ENCODE results near the gene GRIA3.
"Not testable (repeated sequence)": the region's sequence is repeated elsewhere in the genome, so short reads cannot be mapped to it uniquely, and the experiment has no call there.

Gene GRIA3

DNA sequence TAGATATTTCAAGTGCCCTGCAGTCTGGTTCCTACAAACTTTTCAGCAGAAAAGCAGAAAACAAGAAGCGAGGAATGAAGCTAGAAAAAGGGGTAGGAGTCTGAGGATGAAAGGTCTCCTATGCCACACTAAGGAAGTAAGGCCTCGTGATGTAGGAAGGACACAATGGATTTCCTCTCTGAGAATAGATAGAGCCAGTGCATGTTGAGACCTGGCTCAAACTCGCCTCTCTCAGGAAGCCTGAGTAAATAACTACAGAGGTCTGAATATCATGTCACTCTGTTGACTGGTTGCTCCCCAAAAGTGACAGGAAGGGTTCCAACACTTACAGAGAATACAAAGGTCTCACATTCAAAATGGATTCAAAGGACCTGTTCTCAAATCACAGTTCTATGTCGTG, 93.3 kb downstream of the GRIA3 start:
- Histone ChIP-seq H3K36me3 (ENCODE audit: insufficient read depth, low read length) (no peaks in the 10 kb centered on the region), H3K27ac (ENCODE audit: low read depth, low read length) (no peak overlapping the region), H3K4me1 (ENCODE audit: insufficient read depth, low read length) (no peaks in the 10 kb centered on the region), H3K4me3 (ENCODE audit: low read depth in 1 of 2, low read length in 2 of 2) (no peak overlapping the region), H3K9ac (ENCODE audit: low read length) (no peak overlapping the region), H3K9me3 (ENCODE audit: low read length) (no peaks in the 10 kb centered on the region), H3K27me3 (ENCODE audit: control insufficient read depth in 1 of 2, insufficient read depth in 2 of 2, low read length in 2 of 2) (no peaks in the 10 kb centered on the region)

GRCh38 chrX:123277821-123278220, 93.7 kb downstream of the GRIA3 start:
- Histone ChIP-seq H3K4me3 (ENCODE audit: low read depth in 1 of 2, low read length in 2 of 2) (no peak overlapping the region), H3K9me3 (ENCODE audit: low read length) (no peaks in the 10 kb centered on the region), H3K4me1 (ENCODE audit: insufficient read depth, low read length) (no peaks in the 10 kb centered on the region), H3K27ac (ENCODE audit: low read depth, low read length) (no peak overlapping the region), H3K36me3 (ENCODE audit: insufficient read depth, low read length) (no peaks in the 10 kb centered on the region), H3K9ac (ENCODE audit: low read length) (no peak overlapping the region), H3K27me3 (ENCODE audit: control insufficient read depth in 1 of 2, insufficient read depth in 2 of 2, low read length in 2 of 2) (no peaks in the 10 kb centered on the region)

DNA sequence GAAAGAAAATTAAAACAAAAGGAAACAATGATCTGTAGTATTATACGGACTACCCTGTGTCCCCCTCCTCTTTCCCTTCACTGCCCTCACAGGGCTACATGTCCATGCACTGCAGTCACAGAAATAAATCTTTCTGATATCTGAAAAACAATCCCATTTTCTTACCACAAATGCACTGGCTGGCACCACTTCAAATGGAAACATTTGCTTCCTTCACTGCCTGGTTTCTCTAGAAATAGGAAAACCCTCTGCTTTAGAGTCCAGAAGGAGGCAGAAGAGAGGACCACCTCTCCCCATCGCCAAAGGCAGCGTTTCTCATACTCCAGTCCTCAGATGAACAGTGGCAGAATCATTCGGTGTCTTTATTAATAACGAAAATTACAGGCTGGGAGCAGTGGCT, 98.2 kb downstream of the GRIA3 start:
- H3K27ac ChIP-seq (ENCODE audit: low read depth, low read length): no peak overlapping the region
- H3K9ac ChIP-seq (ENCODE audit: low read length): no peak overlapping the region
- H3K36me3 ChIP-seq (ENCODE audit: insufficient read depth, low read length): no peaks in the 10 kb centered on the region
- no peaks in the 10 kb centered on the region for H3K4me1 ChIP-seq (ENCODE audit: insufficient read depth, low read length)
- H3K9me3 ChIP-seq (ENCODE audit: low read length): no peaks in the 10 kb centered on the region
- H3K27me3 ChIP-seq (ENCODE audit: control insufficient read depth in 1 of 2, insufficient read depth in 2 of 2, low read length in 2 of 2): no peaks in the 10 kb centered on the region
- H3K4me3 ChIP-seq (ENCODE audit: low read depth in 1 of 2, low read length in 2 of 2): no peak overlapping the region

DNA sequence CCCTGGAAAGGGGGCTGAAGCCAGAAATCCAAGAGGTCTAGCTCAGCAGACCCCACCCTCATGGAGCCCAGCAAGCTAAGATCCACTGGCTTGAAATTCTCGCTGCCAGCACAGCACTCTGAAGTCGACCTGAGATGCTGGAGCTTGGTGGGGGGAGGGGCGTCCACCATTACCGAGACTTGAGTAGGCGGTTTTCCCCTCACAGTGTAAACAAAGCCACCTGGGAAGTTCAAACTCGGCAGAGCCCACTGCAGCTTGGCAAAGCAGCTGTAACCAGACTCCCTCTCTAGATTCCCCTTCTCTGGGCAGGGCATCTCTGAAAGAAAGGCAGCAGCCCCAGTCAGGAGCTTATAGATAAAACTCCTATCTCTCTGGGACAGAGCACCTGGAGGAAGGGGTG, 99.3 kb downstream of the GRIA3 start:
- not testable (repeated sequence) for H3K9me3 ChIP-seq (ENCODE audit: low read length); H3K9ac ChIP-seq (ENCODE audit: low read length); H3K4me1 ChIP-seq (ENCODE audit: insufficient read depth, low read length); H3K27ac ChIP-seq (ENCODE audit: low read depth, low read length); H3K4me3 ChIP-seq (ENCODE audit: low read depth in 1 of 2, low read length in 2 of 2); H3K36me3 ChIP-seq (ENCODE audit: insufficient read depth, low read length); H3K27me3 ChIP-seq (ENCODE audit: control insufficient read depth in 1 of 2, insufficient read depth in 2 of 2, low read length in 2 of 2)

DNA sequence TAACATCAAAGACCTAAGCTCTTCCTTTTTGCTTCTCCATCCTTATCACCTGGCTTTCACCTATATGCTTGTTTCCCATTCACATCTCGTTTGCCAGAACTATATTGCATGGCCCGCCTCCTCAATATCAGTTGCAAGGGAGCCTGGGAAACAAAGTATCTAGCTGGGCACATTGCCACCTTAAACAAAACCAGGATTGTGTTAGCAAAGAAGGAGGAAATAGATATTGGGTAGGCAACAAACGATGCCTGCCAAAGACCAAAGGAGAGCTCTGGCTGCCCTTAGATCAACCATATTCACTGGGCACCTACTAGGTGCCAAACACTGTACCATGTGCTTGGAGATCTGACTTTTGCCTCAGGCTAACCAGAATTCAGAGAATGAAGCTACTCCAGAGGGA, 107.5 kb downstream of the GRIA3 start:
- no peaks in the 10 kb centered on the region for H3K4me1 ChIP-seq (ENCODE audit: insufficient read depth, low read length)
- no peak overlapping the region for H3K4me3 ChIP-seq (ENCODE audit: low read depth in 1 of 2, low read length in 2 of 2)
- no peaks in the 10 kb centered on the region for H3K36me3 ChIP-seq (ENCODE audit: insufficient read depth, low read length)
- no peak overlapping the region for H3K27ac ChIP-seq (ENCODE audit: low read depth, low read length)
- no peaks in the 10 kb centered on the region for H3K9me3 ChIP-seq (ENCODE audit: low read length)
- H3K9ac ChIP-seq (ENCODE audit: low read length): no peak overlapping the region
- no peaks in the 10 kb centered on the region for H3K27me3 ChIP-seq (ENCODE audit: control insufficient read depth in 1 of 2, insufficient read depth in 2 of 2, low read length in 2 of 2)

GRCh38 chrX:123298026-123298425, 113.9 kb downstream of the GRIA3 start:
- no peak overlapping the region for H3K9ac ChIP-seq (ENCODE audit: low read length)
- H3K4me3 ChIP-seq (ENCODE audit: low read depth in 1 of 2, low read length in 2 of 2): no peak overlapping the region
- H3K36me3 ChIP-seq (ENCODE audit: insufficient read depth, low read length): no peaks in the 10 kb centered on the region
- H3K27me3 ChIP-seq (ENCODE audit: control insufficient read depth in 1 of 2, insufficient read depth in 2 of 2, low read length in 2 of 2): no peaks in the 10 kb centered on the region
- H3K27ac ChIP-seq (ENCODE audit: low read depth, low read length): no peak overlapping the region
- H3K9me3 ChIP-seq (ENCODE audit: low read length): no peaks in the 10 kb centered on the region
- no peaks in the 10 kb centered on the region for H3K4me1 ChIP-seq (ENCODE audit: insufficient read depth, low read length)

DNA sequence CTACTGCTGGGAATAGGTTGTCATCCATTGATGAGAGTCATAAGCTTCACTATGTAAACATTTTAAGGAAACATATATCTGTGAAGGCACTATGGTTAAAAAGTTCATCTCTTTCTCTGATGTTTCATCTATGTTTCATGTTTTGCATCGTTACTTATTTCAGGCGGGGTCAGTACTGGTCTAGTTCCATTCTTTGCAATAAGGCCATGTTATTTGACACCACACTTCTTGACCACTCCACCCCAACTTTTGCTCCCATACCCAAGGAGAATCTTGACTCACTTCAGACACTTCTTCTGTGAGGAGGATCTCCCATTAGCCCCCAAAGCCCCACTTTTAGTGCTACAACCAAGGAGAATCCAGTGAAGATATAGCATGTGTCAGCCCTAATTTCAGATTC, 119.4 kb downstream of the GRIA3 start:
- H3K27me3 ChIP-seq (ENCODE audit: control insufficient read depth in 1 of 2, insufficient read depth in 2 of 2, low read length in 2 of 2): no peaks in the 10 kb centered on the region
- H3K9ac ChIP-seq (ENCODE audit: low read length): no peak overlapping the region

DNA sequence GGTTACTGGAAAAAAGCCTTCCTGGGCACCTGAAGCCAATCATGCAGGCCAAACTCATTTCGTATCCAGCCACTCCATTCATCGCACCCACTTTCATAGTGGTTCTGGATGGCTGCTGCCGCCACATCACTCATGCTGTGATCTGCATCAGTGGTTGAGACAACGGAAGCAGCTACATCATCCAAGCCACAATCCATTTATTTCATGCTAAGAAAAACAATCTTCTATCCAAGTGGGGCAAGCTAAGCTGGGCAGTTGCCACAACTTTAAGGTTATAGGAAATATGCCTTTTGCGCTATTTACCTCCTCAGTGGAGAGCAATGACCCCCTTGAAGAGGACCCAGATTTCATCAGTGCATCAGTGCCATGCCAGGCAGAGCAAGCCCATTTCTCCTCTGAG, 124.6 kb downstream of the GRIA3 start:
- H3K36me3 ChIP-seq (ENCODE audit: insufficient read depth, low read length): no peaks in the 10 kb centered on the region
- no peak overlapping the region for H3K4me3 ChIP-seq (ENCODE audit: low read depth in 1 of 2, low read length in 2 of 2)
- no peaks in the 10 kb centered on the region for H3K27me3 ChIP-seq (ENCODE audit: control insufficient read depth in 1 of 2, insufficient read depth in 2 of 2, low read length in 2 of 2)
- no peaks in the 10 kb centered on the region for H3K4me1 ChIP-seq (ENCODE audit: insufficient read depth, low read length)
- H3K9ac ChIP-seq (ENCODE audit: low read length): no peak overlapping the region
- no peaks in the 10 kb centered on the region for H3K9me3 ChIP-seq (ENCODE audit: low read length)
- no peak overlapping the region for H3K27ac ChIP-seq (ENCODE audit: low read depth, low read length)

More for the DNA sequence above, 119.4 kb downstream of the GRIA3 start:
- H3K4me1 ChIP-seq (ENCODE audit: insufficient read depth, low read length): no peaks in the 10 kb centered on the region
- no peak overlapping the region for H3K4me3 ChIP-seq (ENCODE audit: low read depth in 1 of 2, low read length in 2 of 2)
- H3K27ac ChIP-seq (ENCODE audit: low read depth, low read length): no peak overlapping the region
- H3K36me3 ChIP-seq (ENCODE audit: insufficient read depth, low read length): no peaks in the 10 kb centered on the region
- H3K9me3 ChIP-seq (ENCODE audit: low read length): no peaks in the 10 kb centered on the region

GRCh38 chrX:123310112-123310511, 126.0 kb downstream of the GRIA3 start:
- no peak overlapping the region for H3K4me3 ChIP-seq (ENCODE audit: low read depth in 1 of 2, low read length in 2 of 2)
- no peaks in the 10 kb centered on the region for H3K4me1 ChIP-seq (ENCODE audit: insufficient read depth, low read length)
- no peak overlapping the region for H3K9ac ChIP-seq (ENCODE audit: low read length)
- H3K9me3 ChIP-seq (ENCODE audit: low read length): no peaks in the 10 kb centered on the region
- H3K27ac ChIP-seq (ENCODE audit: low read depth, low read length): no peak overlapping the region
- no peaks in the 10 kb centered on the region for H3K36me3 ChIP-seq (ENCODE audit: insufficient read depth, low read length)
- H3K27me3 ChIP-seq (ENCODE audit: control insufficient read depth in 1 of 2, insufficient read depth in 2 of 2, low read length in 2 of 2): no peaks in the 10 kb centered on the region

- H3K36me3 ChIP-seq (ENCODE audit: insufficient read depth, low read length): no peaks in the 10 kb centered on the region
- H3K4me1 ChIP-seq (ENCODE audit: insufficient read depth, low read length): no peaks in the 10 kb centered on the region
- H3K27me3 ChIP-seq (ENCODE audit: control insufficient read depth in 1 of 2, insufficient read depth in 2 of 2, low read length in 2 of 2): no peaks in the 10 kb centered on the region
- no peak overlapping the region for H3K27ac ChIP-seq (ENCODE audit: low read depth, low read length)
- H3K9ac ChIP-seq (ENCODE audit: low read length): no peak overlapping the region
- no peaks in the 10 kb centered on the region for H3K9me3 ChIP-seq (ENCODE audit: low read length)
- no peak overlapping the region for H3K4me3 ChIP-seq (ENCODE audit: low read depth in 1 of 2, low read length in 2 of 2)
These were observed 127.4 kb downstream of the GRIA3 start for GRCh38 chrX:123311486-123311885.

GRCh38 chrX:123313486-123313885, 129.4 kb downstream of the GRIA3 start:
- Histone ChIP-seq H3K27ac (ENCODE audit: low read depth, low read length) (no peak overlapping the region), H3K4me3 (ENCODE audit: low read depth in 1 of 2, low read length in 2 of 2) (no peak overlapping the region), H3K27me3 (ENCODE audit: control insufficient read depth in 1 of 2, insufficient read depth in 2 of 2, low read length in 2 of 2) (no peaks in the 10 kb centered on the region), H3K36me3 (ENCODE audit: insufficient read depth, low read length) (no peaks in the 10 kb centered on the region), H3K9ac (ENCODE audit: low read length) (no peak overlapping the region), H3K4me1 (ENCODE audit: insufficient read depth, low read length) (no peaks in the 10 kb centered on the region), H3K9me3 (ENCODE audit: low read length) (no peaks in the 10 kb centered on the region)

- Histone ChIP-seq H3K9me3 (ENCODE audit: low read length) (no peaks in the 10 kb centered on the region), H3K9ac (ENCODE audit: low read length) (no peak overlapping the region), H3K4me1 (ENCODE audit: insufficient read depth, low read length) (no peaks in the 10 kb centered on the region), H3K4me3 (ENCODE audit: low read depth in 1 of 2, low read length in 2 of 2) (no peak overlapping the region), H3K36me3 (ENCODE audit: insufficient read depth, low read length) (no peaks in the 10 kb centered on the region), H3K27me3 (ENCODE audit: control insufficient read depth in 1 of 2, insufficient read depth in 2 of 2, low read length in 2 of 2) (no peaks in the 10 kb centered on the region), H3K27ac (ENCODE audit: low read depth, low read length) (no peak overlapping the region)
These were observed 136.5 kb downstream of the GRIA3 start for GRCh38 chrX:123320622-123321021.
